ENCODE results near the gene SREK1.

GRCh38 chr5:66203531-66203930 is 59.4 kb downstream of the SREK1 start:
- no peak for TF ChIP-seq CTCF (IDR thresholded peaks at IDR 0.05)
- no peak for TF ChIP-seq POLR2A (IDR thresholded peaks at IDR 0.05)

All from body of pancreas (tissue), 4 donors.